PC-9 (cell line): ENCODE results near the gene ADGRB3. TPM values are rescaled to one million over a fixed set of nuclear protein-coding genes. Genes with fewer than 3 reads are reported as not detected.

Experiments used
- BruUV-seq: library from RNA; stranded (reverse); fragments of 400-500 nt; replicated peaks from 2 replicates; lab custom pipeline; 2021; lab: Mats Ljungman, UMichigan
- CTCF ChIA-PET: fragments of 300-600 bp; sonication (Branson Sonifier 250); formaldehyde crosslinking; loops from one replicate; lab custom pipeline; 2022; ENCODE audit warnings: antibody characterized with exemption; lab: Charles Lee
- POLR2A ChIA-PET: fragments of 300-600 bp; sonication (Branson Sonifier 250); formaldehyde crosslinking; loops from one replicate; lab custom pipeline; 2022; ENCODE audit warnings: antibody characterized with exemption; ENCODE audit not compliant: unreplicated experiment; lab: Charles Lee
- DNase-seq, 2 experiments: peaks; one replicate each; pipeline versions ENCODE4 v3.0.0 to v3.0.0-alpha.2; 2015 to 2022; ENCODE audit warnings: mixed read lengths in 1 of 2
- H2AFZ ChIP-seq: fragments of 200-600 bp; sonication (generic); 2 replicates; pipeline ENCODE4 v1.8.1; 2017; ENCODE audit warnings: antibody characterized with exemption
- H3F3A ChIP-seq: fragments of 200-600 bp; sonication (generic); 2 replicates; pipeline ENCODE4 v1.8.1; 2017; ENCODE audit warnings: antibody characterized with exemption, mild to moderate bottlenecking, low read depth; ENCODE audit not compliant: insufficient read depth
- H3K27ac ChIP-seq: fragments of 200-600 bp; sonication (generic); 2 replicates; pipeline ENCODE4 v1.6.1; 2016; ENCODE audit warnings: mixed run types
- H3K27me3 ChIP-seq: fragments of 200-600 bp; sonication (generic); 2 replicates; pipeline ENCODE4 v1.6.1; 2016; ENCODE audit warnings: low read depth, mixed run types; ENCODE audit not compliant: insufficient read depth
- H3K36me3 ChIP-seq: fragments of 200-600 bp; sonication (generic); 2 replicates; pipeline ENCODE4 v1.6.1; 2016; ENCODE audit warnings: low read depth, mixed run types
- H3K4me1 ChIP-seq: fragments of 200-600 bp; sonication (generic); replicated peaks from 2 replicates; pipeline ENCODE4 v1.6.1; 2016; ENCODE audit warnings: mixed run types; ENCODE audit not compliant: insufficient read depth
- H3K4me2 ChIP-seq: fragments of 200-600 bp; sonication (generic); 2 replicates; pipeline ENCODE4 v1.6.1; 2017; ENCODE audit warnings: mixed run types
- H3K4me3 ChIP-seq: fragments of 200-600 bp; sonication (generic); 2 replicates; pipeline ENCODE4 v1.6.1; 2016; ENCODE audit warnings: mixed run types
- H3K79me2 ChIP-seq: fragments of 200-600 bp; sonication (generic); 2 replicates; pipeline ENCODE4 v1.6.1; 2017; ENCODE audit warnings: low read depth, mixed run types
- H3K9me2 ChIP-seq: fragments of 200-600 bp; sonication (generic); 2 replicates; pipeline ENCODE4 v1.8.1; 2017; ENCODE audit warnings: mild to moderate bottlenecking; ENCODE audit not compliant: insufficient read depth
- H3K9me3 ChIP-seq: fragments of 200-600 bp; sonication (generic); 2 replicates; pipeline ENCODE4 v1.8.1; 2016; ENCODE audit warnings: low read depth; ENCODE audit not compliant: insufficient read depth
- H4K20me1 ChIP-seq: fragments of 200-600 bp; sonication (generic); 2 replicates; pipeline ENCODE4 v1.8.1; 2017; ENCODE audit not compliant: insufficient read depth
- EZH2 ChIP-seq: fragments of 200-600 bp; sonication (generic); IDR thresholded peaks from 2 replicates; pipeline ENCODE4 v1.8.0; 2017; ENCODE audit warnings: antibody characterized with exemption, low read depth
- intact Hi-C: fragments of 100-400 bp; cut with micrococcal nuclease; formaldehyde crosslinking; loops from one replicate; pipeline ENCODE4 v1.10.0; 2022; ENCODE audit not compliant: unreplicated experiment
- total RNA-seq: library from RNA; stranded (reverse); gene quantifications from 2 replicates; pipeline ENCODE4 v1.2.3, GENCODE V29; 2021
- TF ChIP-seq, protein P1 (sequence below): fragments of 200-600 bp; sonication (generic); conservative IDR thresholded peaks from 2 replicates; pipeline ENCODE4 v1.6.1; 2017; ENCODE audit warnings: mixed run types, antibody characterized with exemption, mild to moderate bottlenecking, moderate library complexity

ADGRB3 gene
- total RNA-seq, 1 experiment from 2014 or later, result not detected

DNA sequence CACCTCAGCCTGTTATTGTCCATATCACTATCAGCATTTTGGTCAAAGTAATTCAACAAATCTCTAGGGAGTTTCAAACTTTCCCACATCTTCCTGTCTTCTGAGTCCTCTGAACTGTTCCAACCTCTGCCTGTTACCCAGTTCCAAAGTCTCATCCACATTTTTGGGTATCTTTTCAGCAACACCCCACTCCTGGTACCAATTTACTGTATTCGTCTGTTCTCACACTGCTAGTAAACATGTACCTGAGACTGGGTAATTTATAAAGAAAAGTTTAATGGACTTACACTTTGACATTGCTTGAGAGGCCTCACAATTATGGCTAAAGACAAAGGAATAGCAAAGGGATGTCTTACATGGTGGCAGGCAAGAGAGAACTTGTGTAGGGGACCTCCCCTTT lies 224.2 kb downstream of the ADGRB3 start:
- Histone ChIP-seq H3K4me1 (no peaks in the 10 kb centered on the region), H3K9me3 (no peaks in the 10 kb centered on the region), H3K36me3 (no peaks in the 10 kb centered on the region), H3K27ac (no peak overlapping the region), H3K79me2 (no peaks in the 10 kb centered on the region), H2AFZ (no peak overlapping the region), H4K20me1 (no peaks in the 10 kb centered on the region), H3K4me3 (no peak overlapping the region), H3K27me3 (no peaks in the 10 kb centered on the region), H3F3A (no peaks in the 10 kb centered on the region), H3K4me2 (no peak overlapping the region), H3K9me2 (no peaks in the 10 kb centered on the region)
- no TSS peak for BruUV-seq
- intact Hi-C loops, result no loop called here
- DNase-seq, result no peak
- ChIA-PET CTCF (no interaction called here), POLR2A (no interaction called here)
- TF ChIP-seq, protein P1, sequence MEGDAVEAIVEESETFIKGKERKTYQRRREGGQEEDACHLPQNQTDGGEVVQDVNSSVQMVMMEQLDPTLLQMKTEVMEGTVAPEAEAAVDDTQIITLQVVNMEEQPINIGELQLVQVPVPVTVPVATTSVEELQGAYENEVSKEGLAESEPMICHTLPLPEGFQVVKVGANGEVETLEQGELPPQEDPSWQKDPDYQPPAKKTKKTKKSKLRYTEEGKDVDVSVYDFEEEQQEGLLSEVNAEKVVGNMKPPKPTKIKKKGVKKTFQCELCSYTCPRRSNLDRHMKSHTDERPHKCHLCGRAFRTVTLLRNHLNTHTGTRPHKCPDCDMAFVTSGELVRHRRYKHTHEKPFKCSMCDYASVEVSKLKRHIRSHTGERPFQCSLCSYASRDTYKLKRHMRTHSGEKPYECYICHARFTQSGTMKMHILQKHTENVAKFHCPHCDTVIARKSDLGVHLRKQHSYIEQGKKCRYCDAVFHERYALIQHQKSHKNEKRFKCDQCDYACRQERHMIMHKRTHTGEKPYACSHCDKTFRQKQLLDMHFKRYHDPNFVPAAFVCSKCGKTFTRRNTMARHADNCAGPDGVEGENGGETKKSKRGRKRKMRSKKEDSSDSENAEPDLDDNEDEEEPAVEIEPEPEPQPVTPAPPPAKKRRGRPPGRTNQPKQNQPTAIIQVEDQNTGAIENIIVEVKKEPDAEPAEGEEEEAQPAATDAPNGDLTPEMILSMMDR, result no peak
- TF ChIP-seq EZH2, result no peak

DNA sequence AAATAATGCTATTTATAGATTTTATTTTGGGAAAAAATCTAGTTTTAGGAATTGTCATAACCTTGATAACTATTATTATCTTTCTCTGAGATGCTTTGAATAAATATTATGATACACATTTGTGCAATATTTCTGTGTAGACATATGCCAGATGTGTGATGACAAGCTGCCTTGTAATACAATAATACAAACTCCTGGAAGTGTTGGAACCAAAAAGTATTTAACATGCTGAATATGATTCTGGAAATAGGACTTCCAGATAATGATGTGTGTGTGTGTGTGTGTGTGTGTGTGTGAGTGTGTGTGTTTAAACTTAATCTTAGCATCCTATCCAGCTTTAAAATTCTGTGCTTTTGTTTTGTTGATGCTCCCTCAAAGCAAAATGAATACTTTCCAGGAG lies 233.6 kb downstream of the ADGRB3 start:
- H2AFZ ChIP-seq, result no peak overlapping the region
- TF ChIP-seq, protein P1, result no peak
- no TSS peak for BruUV-seq
- no peaks in the 10 kb centered on the region for H3K79me2 ChIP-seq
- no peak overlapping the region for H3K27ac ChIP-seq
- ChIA-PET CTCF (no interaction called here), POLR2A (no interaction called here)
- intact Hi-C loops, result no loop called here
- no peak overlapping the region for H3K4me3 ChIP-seq
- H3K27me3 ChIP-seq, result no peaks in the 10 kb centered on the region
- H3F3A ChIP-seq, result no peaks in the 10 kb centered on the region
- no peaks in the 10 kb centered on the region for H3K4me1 ChIP-seq
- no peaks in the 10 kb centered on the region for H3K36me3 ChIP-seq
- no peaks in the 10 kb centered on the region for H3K9me2 ChIP-seq
- no peaks in the 10 kb centered on the region for H3K9me3 ChIP-seq
- no peaks in the 10 kb centered on the region for H4K20me1 ChIP-seq
- no peak for DNase-seq
- H3K4me2 ChIP-seq, result no peak overlapping the region

DNA sequence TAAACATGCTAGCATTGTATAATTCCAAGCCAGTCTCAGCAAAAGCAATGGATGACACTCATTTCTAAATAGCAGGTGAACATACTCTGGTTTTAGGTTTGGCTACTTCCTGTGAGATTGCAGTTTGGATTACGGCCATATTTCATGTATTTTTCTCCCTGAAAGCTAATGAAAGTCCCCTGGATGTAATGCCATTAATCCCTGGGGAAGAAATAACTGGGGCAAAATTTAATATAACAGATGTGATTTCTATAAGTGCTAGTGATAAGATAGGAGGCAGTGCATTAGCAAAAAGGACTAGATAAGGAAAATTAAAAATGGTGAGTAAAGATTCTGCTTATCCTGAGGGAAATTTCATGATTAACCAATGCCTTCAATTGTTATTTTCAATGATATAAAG lies 238.2 kb downstream of the ADGRB3 start:
- no peak overlapping the region for H2AFZ ChIP-seq
- H3K27ac ChIP-seq, result no peak overlapping the region
- H4K20me1 ChIP-seq, result no peaks in the 10 kb centered on the region
- no peaks in the 10 kb centered on the region for H3K27me3 ChIP-seq
- no peaks in the 10 kb centered on the region for H3K79me2 ChIP-seq
- intact Hi-C loops, result no loop called here
- H3F3A ChIP-seq, result no peaks in the 10 kb centered on the region
- H3K9me3 ChIP-seq, result no peaks in the 10 kb centered on the region
- H3K9me2 ChIP-seq, result no peaks in the 10 kb centered on the region
- no peak overlapping the region for H3K4me2 ChIP-seq
- no peak for TF ChIP-seq EZH2
- TF ChIP-seq, protein P1, result no peak
- H3K4me3 ChIP-seq, result no peak overlapping the region
- ChIA-PET CTCF (no interaction called here), POLR2A (no interaction called here)
- BruUV-seq, result no TSS peak
- no peaks in the 10 kb centered on the region for H3K4me1 ChIP-seq
- DNase-seq, result no peak
- no peaks in the 10 kb centered on the region for H3K36me3 ChIP-seq
